ENCODE data around the gene SNX18.

SNX18 gene

GRCh38 chr5:54544044-54544443, 26.5 kb downstream of the SNX18 start:
- DNase-seq = no peak

DNA sequence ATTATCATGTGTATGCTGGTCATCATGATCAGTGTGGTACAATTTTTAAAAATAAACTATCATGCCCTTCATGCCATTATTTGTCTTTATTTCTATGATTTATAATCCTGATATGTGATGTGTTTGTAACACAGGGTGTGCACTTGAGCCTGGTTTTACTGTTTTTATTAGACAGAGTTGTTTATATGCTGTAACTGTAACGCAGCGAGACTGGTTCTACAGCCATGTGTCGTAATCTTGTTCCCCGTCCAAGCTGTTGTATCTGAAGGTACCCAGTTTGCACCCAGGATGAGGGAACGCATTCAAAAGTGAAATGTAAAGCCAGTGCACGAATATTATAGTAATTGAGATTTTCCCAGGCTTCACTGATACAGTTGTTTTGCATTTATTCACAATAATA, 28.2 kb downstream of the SNX18 start:
- DNase-seq = no peak

- DNase-seq = no peak
These were observed 30.2 kb downstream of the SNX18 start for GRCh38 chr5:54547711-54548250.

DNA sequence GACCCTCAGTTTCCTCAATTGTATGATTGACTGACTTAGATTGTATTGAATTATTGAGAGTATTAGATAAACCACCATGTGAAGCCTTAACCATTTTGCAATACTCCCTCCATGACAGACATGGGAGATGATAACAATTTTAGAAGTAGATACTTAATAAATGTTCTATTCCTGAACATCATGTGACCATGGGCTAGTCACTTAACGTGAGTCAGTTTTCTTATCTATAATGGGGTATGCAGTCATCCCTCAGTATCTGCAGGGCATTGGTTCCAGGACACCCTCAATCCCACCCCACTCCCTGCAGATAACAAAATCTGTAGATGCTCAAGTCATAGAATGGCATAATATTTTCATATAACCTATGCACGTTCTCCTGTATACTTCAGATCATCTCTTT, 31.0 kb downstream of the SNX18 start:
- no peak for DNase-seq

GRCh38 chr5:54551292-54551691, 33.7 kb downstream of the SNX18 start:
- DNase-seq = no peak

DNA sequence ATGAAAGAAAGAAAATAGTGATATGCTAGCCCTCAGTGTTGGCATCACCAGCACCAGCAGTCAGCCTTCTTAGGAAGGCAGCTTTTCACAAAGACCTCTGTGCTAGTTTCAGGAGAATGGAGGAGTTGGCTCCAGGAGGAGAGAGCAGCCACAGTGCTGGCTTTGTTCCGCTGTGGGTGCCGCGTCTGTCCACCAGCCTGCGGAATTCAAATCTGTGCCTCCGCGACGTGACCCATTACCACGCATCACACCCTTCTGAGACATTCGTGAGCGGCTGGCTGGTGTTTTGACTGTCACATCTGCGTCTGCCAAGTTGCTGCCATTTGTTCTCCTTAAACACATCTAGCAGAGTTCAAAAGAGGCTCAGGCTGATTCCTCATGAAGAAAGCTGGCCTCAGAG, 34.4 kb downstream of the SNX18 start:
- no peak for DNase-seq

DNA sequence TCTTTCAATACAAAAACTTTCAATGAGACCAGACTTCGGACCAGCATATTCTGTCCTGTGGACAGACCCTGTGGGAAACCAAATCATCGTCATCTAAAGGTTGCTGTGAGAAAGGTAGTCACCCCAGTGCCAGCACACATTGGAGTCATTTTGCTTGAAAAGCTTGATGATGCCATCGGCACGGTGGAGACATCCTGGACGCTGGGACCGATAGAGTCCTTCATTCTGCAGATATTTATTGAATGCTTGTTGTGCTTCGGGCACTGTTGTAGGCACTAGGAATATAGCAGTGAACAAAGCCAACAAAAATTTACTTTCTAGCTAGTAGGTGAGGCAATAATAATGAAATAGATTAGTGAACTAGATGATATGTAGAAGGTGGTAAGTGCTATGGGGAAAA, 34.9 kb downstream of the SNX18 start:
- DNase-seq = no peak

DNA sequence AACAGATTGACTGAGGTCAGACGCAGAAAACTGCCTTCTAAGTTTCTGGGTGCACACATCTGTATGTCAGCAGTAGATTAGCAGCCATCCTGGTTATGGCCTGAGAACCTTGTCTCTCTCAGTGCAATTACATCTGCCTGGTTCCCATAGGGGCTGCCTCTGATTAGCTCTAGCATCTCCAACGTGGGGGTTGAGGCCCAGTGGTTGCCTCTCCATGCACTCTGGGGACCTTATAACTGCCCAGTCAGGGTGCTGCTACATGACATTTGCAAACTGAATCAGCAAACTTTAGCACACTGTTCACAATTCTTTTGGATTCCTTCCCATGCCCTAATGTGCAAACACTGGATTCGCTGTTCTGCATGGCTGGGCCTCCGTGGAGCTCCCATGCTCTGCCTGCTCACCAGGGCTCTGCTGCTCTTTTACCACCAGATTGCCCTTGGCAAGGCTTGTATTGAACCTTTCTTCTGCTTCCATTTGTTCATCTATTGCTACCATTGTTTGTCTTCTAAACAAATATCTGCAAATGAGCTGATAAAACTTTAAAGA, 36.2 kb downstream of the SNX18 start:
- DNase-seq = no peak

DNA sequence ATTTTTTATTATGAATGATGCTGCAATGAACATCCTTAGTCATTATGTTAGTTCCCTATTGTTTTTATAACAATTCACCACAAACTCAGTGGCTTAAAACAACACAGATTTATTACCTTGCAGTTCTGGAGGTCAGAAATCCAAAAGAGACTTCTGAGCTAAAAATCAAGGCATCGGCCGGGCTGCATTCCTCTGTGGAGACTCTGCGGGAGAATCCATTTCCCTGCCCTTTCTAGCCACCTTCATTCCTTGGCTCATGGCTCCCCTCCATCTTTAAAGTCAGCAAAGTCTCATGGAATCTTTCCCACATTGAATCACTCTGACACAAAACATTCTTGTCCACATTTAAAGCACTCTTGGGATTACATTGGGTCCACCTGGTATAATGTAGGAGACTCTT, 38.6 kb downstream of the SNX18 start:
- DNase-seq = no peak

GRCh38 chr5:54558362-54558761, 40.8 kb downstream of the SNX18 start:
- DNase-seq = no peak

DNA sequence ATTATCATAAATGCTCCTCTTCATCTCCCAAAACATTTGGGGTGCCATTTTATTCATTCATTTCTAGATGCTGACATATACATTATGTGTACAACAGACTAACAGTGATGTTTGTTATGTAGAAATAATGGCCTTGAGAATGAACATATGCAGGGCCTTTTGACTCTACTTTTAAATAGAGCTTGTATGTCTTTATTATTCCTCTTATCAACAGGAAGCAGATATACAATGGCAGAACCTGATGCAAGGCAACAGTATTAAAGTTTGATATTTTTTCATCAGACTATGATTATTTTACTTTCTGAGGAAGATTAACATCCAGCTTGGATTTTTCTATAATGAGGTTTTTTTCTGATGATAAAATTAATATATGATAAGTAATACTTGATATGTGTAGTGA, 44.1 kb downstream of the SNX18 start:
- no peak for DNase-seq

DNA sequence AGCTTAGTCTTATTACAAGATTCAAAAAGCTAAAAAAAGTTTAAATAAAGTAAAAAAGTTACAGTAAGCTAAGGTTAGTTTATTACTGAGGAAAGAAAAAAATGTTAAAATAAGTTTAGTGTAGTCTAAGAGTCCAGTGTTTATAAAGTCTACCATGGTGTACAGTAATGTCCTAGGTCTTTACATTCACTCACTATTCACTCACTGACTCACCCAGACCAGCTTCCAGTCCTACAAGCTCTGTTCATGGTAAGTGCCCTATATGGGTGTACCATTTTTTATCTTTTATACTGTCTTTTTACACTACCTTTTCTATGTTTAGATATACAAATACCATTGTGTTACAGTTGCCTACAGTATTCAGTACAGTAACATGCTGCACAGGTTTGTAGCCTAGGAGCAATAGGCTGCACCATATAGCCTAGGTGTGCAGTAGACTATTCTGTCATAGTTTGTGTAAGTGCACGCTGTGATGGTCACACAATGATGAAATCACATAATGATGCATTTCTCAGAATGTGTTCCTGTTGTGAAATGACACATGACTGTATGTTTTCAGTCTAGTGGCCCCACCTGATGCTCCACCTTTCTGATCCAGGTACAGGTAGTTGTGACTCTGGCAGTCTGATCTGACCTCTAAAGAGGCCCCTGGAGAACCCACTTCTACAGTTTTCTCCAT, 45.7 kb downstream of the SNX18 start:
- no peak for DNase-seq

GRCh38 chr5:54567996-54568395, 50.4 kb downstream of the SNX18 start:
- DNase-seq = no peak

DNA sequence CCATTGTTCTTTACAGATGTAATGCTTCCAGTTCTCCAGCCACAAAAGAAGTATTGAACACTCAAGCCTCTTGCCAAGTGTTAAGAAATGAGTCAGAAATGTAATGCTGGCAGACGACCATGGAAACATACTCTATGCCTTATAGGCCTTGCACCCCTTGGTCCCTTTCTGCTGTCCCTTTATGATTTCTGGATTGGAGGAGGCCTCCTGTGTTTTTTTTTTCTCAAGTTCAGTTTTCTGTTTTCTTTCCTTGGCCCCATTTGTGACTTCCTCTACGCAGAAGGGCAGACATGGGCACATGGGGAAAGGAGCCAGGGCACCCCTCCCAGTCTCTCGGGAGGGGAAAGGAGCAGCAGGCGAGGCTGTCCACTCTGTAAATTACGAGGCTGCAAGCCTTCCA, 53.4 kb downstream of the SNX18 start:
- no peak for DNase-seq

- DNase-seq = no peak
These were observed 53.9 kb downstream of the SNX18 start for GRCh38 chr5:54571462-54571861.

- no peak for DNase-seq
These were observed 56.4 kb downstream of the SNX18 start for GRCh38 chr5:54573812-54574489.

- no peak for DNase-seq
These were observed 60.0 kb downstream of the SNX18 start for GRCh38 chr5:54577528-54577927.

DNA sequence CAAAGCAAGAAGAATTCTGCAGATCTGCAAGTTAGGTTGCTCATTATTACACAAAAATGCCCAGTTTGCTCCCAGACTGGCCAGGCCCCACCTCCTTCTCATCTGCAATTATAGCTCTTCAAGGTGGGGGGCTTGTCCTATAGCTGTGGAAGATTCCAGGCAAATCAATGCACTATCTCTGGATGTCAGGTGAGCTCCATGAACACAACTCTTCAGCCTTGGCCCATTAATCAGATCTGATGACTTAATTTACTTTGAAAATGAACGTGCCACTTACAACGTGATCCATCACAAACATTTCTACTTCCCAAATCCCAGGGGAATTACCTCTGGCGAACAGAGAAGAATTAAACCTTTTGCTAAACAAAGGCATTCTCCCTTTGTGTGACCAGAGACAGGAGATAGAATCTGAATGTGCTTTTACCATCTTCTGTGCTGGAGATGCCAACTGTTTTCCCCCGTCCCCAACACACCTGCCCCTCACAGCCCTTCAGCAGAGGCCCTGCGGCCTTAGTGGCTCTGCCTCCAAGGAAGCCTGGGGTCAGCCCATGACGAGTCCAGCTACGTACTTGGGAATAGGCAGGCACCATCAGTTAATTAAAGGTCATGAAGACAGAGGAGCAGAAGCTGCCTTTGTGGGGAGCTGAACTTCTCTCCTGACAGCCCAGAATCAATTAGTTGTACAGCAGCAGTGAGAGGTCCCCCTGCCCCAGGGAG, 60.5 kb downstream of the SNX18 start:
- no peak for DNase-seq

- no peak for DNase-seq
These were observed 62.2 kb downstream of the SNX18 start for GRCh38 chr5:54579591-54580295.

- DNase-seq = no peak
These were observed 63.6 kb downstream of the SNX18 start for GRCh38 chr5:54580997-54581811.

DNA sequence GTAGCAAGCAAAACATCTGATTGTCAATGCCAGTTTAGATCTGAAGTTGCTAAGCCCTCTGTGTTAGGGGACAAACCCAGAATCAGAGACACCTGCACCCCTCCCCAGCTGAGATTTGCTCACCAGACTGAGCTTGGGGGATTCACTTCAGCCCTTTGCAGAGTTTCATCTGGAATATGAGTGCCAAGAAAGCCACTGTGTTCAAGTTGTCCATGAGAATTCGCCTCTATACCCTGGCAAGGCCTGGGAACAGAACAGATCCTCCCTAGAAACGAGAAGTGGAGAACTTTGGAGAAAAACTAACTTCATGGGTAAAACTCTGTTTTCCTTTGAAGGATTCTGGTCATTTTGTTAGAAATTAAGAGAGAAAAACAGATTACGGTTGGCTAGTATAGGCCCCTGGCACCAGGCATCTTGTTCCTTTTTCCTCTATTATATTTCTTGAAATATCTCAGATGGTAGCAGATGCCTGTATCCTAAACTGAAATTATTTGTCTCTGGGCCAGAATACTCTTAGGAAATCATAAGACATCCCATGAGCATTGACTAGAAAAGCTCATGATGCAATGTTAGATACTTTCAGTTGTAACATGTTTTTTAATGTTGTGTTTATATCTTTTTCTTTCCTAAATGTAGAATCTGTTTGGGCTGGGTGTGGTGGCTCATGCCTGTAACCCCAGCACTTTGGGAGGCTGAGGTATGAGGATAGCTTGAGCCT, 64.4 kb downstream of the SNX18 start:
- no peak for DNase-seq

All from activated CD8-positive, alpha-beta memory T cell treated with anti-CD3 and anti-CD28 coated beads, Interleukin-2, amount 50 U/mL, for 4 hours (primary cell).